K562 (cell line): Measurements from ENCODE around the gene ZNF467. TPM values are rescaled to one million over a fixed set of nuclear protein-coding genes. Genes with fewer than 3 reads are reported as not detected.

ENCODE experiments used
- CBX5 ChIP-seq: IDR thresholded peaks from 2 replicates; pipeline ENCODE4 v1.6.1; 2014; ENCODE audit warnings: low read depth, borderline replicate concordance
- FOXJ2 ChIP-seq: fragments of 200-800 bp; sonication (Bioruptor generic); IDR thresholded peaks from 2 replicates; pipeline ENCODE4 v1.6.1; 2016; ENCODE audit warnings: missing genetic modification characterization, missing compliant biosample characterization
- GTF2F1 ChIP-seq: IDR thresholded peaks from 2 replicates; pipeline ENCODE4 v1.6.1; 2011; ENCODE audit warnings: low read depth, low read length, improper control_type of control experiment
- HDAC8 ChIP-seq: fragments of 450-650 bp; IDR thresholded peaks from 2 replicates; pipeline ENCODE4 v1.6.1; 2016; ENCODE audit warnings: mild to moderate bottlenecking, missing genetic modification characterization, moderate library complexity, missing compliant biosample characterization
- HIVEP1 ChIP-seq: fragments of 250-450 bp; sonication (Bioruptor Pico); IDR thresholded peaks from 2 replicates; pipeline ENCODE4 v1.4.0; 2020; ENCODE audit warnings: mild to moderate bottlenecking
- MITF ChIP-seq: IDR thresholded peaks from 2 replicates; pipeline ENCODE4 v1.6.1; 2014; ENCODE audit warnings: antibody characterized with exemption
- RB1 ChIP-seq: fragments of 450-650 bp; IDR thresholded peaks from 2 replicates; pipeline ENCODE4 v1.6.1; 2017; ENCODE audit warnings: low read depth, mild to moderate bottlenecking
- SIX5 ChIP-seq, 2 experiments: IDR thresholded peaks; 2 replicates each; pipeline ENCODE4 v1.6.1; 2011; ENCODE audit warnings: low read length in 2 of 2, borderline replicate concordance in 1 of 2, low read depth in 1 of 2, mild to moderate bottlenecking in 1 of 2, moderate library complexity in 1 of 2; ENCODE audit not compliant: insufficient read depth in 1 of 2
- TBL1XR1 ChIP-seq, 2 experiments: IDR thresholded peaks; 2 replicates each; pipeline ENCODE4 v1.6.1; 2012; ENCODE audit warnings: improper control_type of control experiment in 2 of 2, low read length in 2 of 2, mild to moderate bottlenecking in 1 of 2
- UBTF ChIP-seq, 2 experiments: IDR thresholded peaks; 2 replicates each; pipeline ENCODE4 v1.6.1; 2012; ENCODE audit warnings: improper control_type of control experiment in 2 of 2, low read depth in 2 of 2, low read length in 2 of 2, borderline replicate concordance in 1 of 2
- ZBTB17 ChIP-seq: fragments of 450-650 bp; formaldehyde crosslinking; IDR thresholded peaks from 2 replicates; pipeline ENCODE4 v1.4.0; 2020; ENCODE audit warnings: mild to moderate bottlenecking
- ZFP30 ChIP-seq: fragments of 250-450 bp; sonication (Bioruptor Pico); IDR thresholded peaks from 2 replicates; pipeline ENCODE4 v1.8.0; 2022; ENCODE audit warnings: moderate library complexity, mild to moderate bottlenecking, inconsistent platforms, borderline replicate concordance
- ZNF77 ChIP-seq: fragments of 250-450 bp; sonication (Bioruptor Pico); IDR thresholded peaks from 2 replicates; pipeline ENCODE4 v1.5.0; 2020
- polyA plus RNA-seq, 8 experiments: library from polyadenylated mRNA; depleted of rRNA in 4 of 8; stranded (reverse) in 5 of 8; unstranded in 3 of 8; fragments of >200 nt; fragmentation: Nextera tagmentation in 2 of 8; fragmentation: Illumina TruSeq in 1 of 8; extraction: Ambion mirVana in 2 of 8; extraction: Trizol in 1 of 8; gene quantifications; 2 replicates each; pipeline versions ENCODE4 v1.2.1 to v1.2.3, GENCODE V29; 2011 to 2014; ENCODE audit warnings: inconsistent platforms in 1 of 8, missing spikeins in 1 of 8
- total RNA-seq, 7 experiments: library from RNA; depleted of rRNA in 6 of 7; stranded (reverse); fragments of >200 nt in 6 of 7; fragmentation: Illumina TruSeq in 2 of 7; extraction: Trizol in 2 of 7; gene quantifications; 2 replicates each; pipeline versions ENCODE4 v1.2.1 to v1.2.3, GENCODE V29; 2011 to 2021; ENCODE audit warnings: low replicate concordance in 1 of 7
- TF ChIP-seq, protein P1 (sequence below): sonication (generic); formaldehyde crosslinking; IDR thresholded peaks from 2 replicates; pipeline ENCODE4 v1.8.0; 2022; ENCODE audit warnings: mild to moderate bottlenecking, missing genetic modification reagents
- TF ChIP-seq, protein P2 (sequence below): sonication (generic); formaldehyde crosslinking; IDR thresholded peaks from 2 replicates; pipeline ENCODE4 v1.8.1; 2023; ENCODE audit warnings: mild to moderate bottlenecking, missing genetic modification reagents, moderate library complexity
- TF ChIP-seq, protein P3 (sequence below): fragments of 450-650 bp; IDR thresholded peaks from 2 replicates; pipeline ENCODE4 v1.6.1; 2014; ENCODE audit warnings: low read depth, mild to moderate bottlenecking, moderate library complexity, borderline replicate concordance

Gene ZNF467
- total and polyA plus RNA-seq, 9 of the 15 experiments (the other 6 are each of a cell fraction or from before 2014, with no cell fraction given), result 0.32 to 14.2 (median 1.7) TPM

DNA sequence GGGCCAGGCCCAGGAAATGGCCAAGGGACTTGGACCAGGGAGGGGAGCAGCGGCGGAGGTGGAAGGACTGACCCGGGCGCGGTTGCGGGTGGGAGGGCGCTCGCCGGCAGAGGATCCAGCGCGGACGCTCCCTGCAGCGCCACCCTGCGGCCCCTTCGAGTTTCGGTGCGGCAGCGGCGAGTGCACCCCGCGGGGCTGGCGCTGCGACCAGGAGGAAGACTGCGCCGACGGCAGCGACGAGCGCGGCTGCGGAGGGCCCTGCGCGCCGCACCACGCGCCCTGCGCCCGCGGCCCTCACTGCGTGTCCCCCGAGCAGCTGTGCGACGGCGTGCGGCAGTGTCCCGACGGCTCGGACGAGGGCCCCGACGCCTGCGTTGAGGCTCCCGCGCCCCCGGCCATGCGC lies 16.8 kb upstream of the ZNF467 start (continued):
- TF ChIP-seq, protein P1, sequence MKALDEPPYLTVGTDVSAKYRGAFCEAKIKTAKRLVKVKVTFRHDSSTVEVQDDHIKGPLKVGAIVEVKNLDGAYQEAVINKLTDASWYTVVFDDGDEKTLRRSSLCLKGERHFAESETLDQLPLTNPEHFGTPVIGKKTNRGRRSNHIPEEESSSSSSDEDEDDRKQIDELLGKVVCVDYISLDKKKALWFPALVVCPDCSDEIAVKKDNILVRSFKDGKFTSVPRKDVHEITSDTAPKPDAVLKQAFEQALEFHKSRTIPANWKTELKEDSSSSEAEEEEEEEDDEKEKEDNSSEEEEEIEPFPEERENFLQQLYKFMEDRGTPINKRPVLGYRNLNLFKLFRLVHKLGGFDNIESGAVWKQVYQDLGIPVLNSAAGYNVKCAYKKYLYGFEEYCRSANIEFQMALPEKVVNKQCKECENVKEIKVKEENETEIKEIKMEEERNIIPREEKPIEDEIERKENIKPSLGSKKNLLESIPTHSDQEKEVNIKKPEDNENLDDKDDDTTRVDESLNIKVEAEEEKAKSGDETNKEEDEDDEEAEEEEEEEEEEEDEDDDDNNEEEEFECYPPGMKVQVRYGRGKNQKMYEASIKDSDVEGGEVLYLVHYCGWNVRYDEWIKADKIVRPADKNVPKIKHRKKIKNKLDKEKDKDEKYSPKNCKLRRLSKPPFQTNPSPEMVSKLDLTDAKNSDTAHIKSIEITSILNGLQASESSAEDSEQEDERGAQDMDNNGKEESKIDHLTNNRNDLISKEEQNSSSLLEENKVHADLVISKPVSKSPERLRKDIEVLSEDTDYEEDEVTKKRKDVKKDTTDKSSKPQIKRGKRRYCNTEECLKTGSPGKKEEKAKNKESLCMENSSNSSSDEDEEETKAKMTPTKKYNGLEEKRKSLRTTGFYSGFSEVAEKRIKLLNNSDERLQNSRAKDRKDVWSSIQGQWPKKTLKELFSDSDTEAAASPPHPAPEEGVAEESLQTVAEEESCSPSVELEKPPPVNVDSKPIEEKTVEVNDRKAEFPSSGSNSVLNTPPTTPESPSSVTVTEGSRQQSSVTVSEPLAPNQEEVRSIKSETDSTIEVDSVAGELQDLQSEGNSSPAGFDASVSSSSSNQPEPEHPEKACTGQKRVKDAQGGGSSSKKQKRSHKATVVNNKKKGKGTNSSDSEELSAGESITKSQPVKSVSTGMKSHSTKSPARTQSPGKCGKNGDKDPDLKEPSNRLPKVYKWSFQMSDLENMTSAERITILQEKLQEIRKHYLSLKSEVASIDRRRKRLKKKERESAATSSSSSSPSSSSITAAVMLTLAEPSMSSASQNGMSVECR (CRISPR knock-in tag), result no peak; the same call in 1 of the 2 replicates
- TF ChIP-seq TBL1XR1 (IDR thresholded peaks at IDR 0.05; ENCODE audit: low read length in 2 of 2) (no peak), SIX5 (IDR thresholded peaks at IDR 0.05; ENCODE audit: borderline replicate concordance in 1 of 2, insufficient read depth in 1 of 2, low read depth in 1 of 2, low read length in 2 of 2) (no peak), ZFP30 (no peak), RB1 (peak; percentile 94), MITF (0 out of 2 replicates have a peak, but pooled peaks have one; percentile 18), GTF2F1 (no peak), CBX5 (0 out of 2 replicates have a peak, but pooled peaks have one; percentile 52), HIVEP1 (CRISPR knock-in tag) (no peak), UBTF (IDR thresholded peaks at IDR 0.05; ENCODE audit: borderline replicate concordance in 1 of 2, low read depth in 2 of 2, low read length in 2 of 2) (peak in 1 of 2 experiments; percentile 81; a peak in 2 of 4 replicates), ZNF77 (no peak), HDAC8 (tag) (peak; percentile 27; the same call in 1 of the 2 replicates), ZBTB17 (CRISPR knock-in tag) (no peak), FOXJ2 (tag) (no peak)
- TF ChIP-seq, protein P2, sequence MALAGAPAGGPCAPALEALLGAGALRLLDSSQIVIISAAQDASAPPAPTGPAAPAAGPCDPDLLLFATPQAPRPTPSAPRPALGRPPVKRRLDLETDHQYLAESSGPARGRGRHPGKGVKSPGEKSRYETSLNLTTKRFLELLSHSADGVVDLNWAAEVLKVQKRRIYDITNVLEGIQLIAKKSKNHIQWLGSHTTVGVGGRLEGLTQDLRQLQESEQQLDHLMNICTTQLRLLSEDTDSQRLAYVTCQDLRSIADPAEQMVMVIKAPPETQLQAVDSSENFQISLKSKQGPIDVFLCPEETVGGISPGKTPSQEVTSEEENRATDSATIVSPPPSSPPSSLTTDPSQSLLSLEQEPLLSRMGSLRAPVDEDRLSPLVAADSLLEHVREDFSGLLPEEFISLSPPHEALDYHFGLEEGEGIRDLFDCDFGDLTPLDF (CRISPR knock-in tag), result no peak
- TF ChIP-seq, protein P3, sequence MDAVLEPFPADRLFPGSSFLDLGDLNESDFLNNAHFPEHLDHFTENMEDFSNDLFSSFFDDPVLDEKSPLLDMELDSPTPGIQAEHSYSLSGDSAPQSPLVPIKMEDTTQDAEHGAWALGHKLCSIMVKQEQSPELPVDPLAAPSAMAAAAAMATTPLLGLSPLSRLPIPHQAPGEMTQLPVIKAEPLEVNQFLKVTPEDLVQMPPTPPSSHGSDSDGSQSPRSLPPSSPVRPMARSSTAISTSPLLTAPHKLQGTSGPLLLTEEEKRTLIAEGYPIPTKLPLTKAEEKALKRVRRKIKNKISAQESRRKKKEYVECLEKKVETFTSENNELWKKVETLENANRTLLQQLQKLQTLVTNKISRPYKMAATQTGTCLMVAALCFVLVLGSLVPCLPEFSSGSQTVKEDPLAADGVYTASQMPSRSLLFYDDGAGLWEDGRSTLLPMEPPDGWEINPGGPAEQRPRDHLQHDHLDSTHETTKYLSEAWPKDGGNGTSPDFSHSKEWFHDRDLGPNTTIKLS, result peak; percentile 18; the same call in 1 of the 2 replicates
